A673 (cell line): ENCODE data around the gene ARMS2.

ENCODE experiments used
- CTCF ChIP-seq: fragments of 300-800, 200-600 bp; sonication (generic); conservative IDR thresholded peaks from 2 replicates; pipeline ENCODE4 v1.5.1; 2017; ENCODE audit warnings: low read depth, mild to moderate bottlenecking, antibody characterized with exemption, low read length, moderate library complexity, mixed read lengths
- EZH2 ChIP-seq: fragments of 200-600 bp; sonication (generic); IDR thresholded peaks from 2 replicates; pipeline ENCODE4 v1.6.1; 2017; ENCODE audit warnings: borderline replicate concordance, low read depth, mild to moderate bottlenecking, mixed read lengths, antibody characterized with exemption, low read length; ENCODE audit not compliant: poor library complexity, severe bottlenecking

DNA sequence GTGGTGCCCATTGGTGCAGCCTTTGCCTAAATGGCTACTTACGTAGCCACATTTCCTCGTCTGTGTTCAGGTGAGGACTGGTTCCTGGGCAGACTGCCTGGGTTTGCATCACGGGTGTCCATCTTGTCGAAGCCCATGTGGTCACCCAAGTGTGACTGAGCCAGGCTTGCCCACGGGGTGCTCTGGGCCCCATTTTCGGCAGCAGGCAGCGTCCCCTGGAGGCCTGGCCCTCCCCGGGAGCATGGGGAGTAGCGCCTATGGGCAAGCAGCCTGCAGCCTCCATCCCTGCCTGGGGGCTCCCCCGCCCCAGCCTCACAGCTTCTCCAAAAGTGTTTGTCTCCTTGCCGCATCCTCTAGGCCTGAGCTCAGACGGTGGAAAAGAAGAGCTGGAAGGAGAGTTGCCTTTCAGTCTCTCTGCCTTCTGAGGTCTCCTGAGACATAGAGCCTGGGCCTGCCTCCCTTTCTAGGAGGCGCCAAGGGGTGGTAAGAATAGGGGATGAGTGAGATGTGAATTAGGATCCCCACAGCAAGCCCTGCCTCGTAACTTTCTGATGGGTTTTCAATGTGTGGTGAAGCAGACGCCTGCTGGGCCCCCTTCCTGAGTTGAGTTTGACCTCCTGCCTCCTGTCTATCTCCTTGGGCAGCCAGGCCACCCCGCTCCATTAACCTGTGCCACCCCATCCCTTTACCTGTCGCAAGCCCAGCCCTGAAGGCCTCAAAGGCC is 49.6 kb downstream of the ARMS2 start:
- no peak for TF ChIP-seq CTCF
- TF ChIP-seq EZH2, result no peak
